Activated naive CD4-positive, alpha-beta T cell (primary cell): ENCODE measurements around the gene CELF2.

ENCODE experiments used
- DNase-seq, 4 experiments: peaks; one replicate each; lab custom pipeline; 2025; lab: John Stamatoyannopoulos, UW

CELF2 gene

GRCh38 chr10:11223081-11223480 lies 205.4 kb downstream of the CELF2 start:
- DNase-seq: no peak

GRCh38 chr10:11223507-11224140 lies 206.0 kb downstream of the CELF2 start:
- DNase-seq: no peak

- DNase-seq: no peak
These were observed 206.6 kb downstream of the CELF2 start for GRCh38 chr10:11224321-11224720.

GRCh38 chr10:11224792-11225416 lies 207.2 kb downstream of the CELF2 start:
- DNase-seq: no peak

GRCh38 chr10:11225935-11226334 lies 208.3 kb downstream of the CELF2 start:
- DNase-seq: no peak

- DNase-seq: no peak
These were observed 209.4 kb downstream of the CELF2 start for GRCh38 chr10:11227103-11227502.

GRCh38 chr10:11229893-11230292 lies 212.2 kb downstream of the CELF2 start:
- DNase-seq: no peak

GRCh38 chr10:11230498-11231167 lies 213.0 kb downstream of the CELF2 start:
- DNase-seq: no peak

GRCh38 chr10:11231285-11231684 lies 213.6 kb downstream of the CELF2 start:
- DNase-seq: no peak

- no peak for DNase-seq
These were observed 214.7 kb downstream of the CELF2 start for GRCh38 chr10:11232222-11232961.

- DNase-seq: no peak
These were observed 217.3 kb downstream of the CELF2 start for GRCh38 chr10:11234857-11235531.

- no peak for DNase-seq
These were observed 218.1 kb downstream of the CELF2 start for GRCh38 chr10:11235771-11236170.

GRCh38 chr10:11236234-11236633 lies 218.6 kb downstream of the CELF2 start:
- no peak for DNase-seq

- no peak for DNase-seq
These were observed 219.9 kb downstream of the CELF2 start for GRCh38 chr10:11237571-11237970.

GRCh38 chr10:11238893-11239292 lies 221.2 kb downstream of the CELF2 start:
- no peak for DNase-seq

GRCh38 chr10:11240641-11241040 lies 223.0 kb downstream of the CELF2 start:
- no peak for DNase-seq

- peak in 1 of 4 experiments; percentile 12 for DNase-seq
These were observed 225.0 kb downstream of the CELF2 start for GRCh38 chr10:11242443-11243387.

GRCh38 chr10:11243425-11244222 lies 226.0 kb downstream of the CELF2 start:
- no peak for DNase-seq

GRCh38 chr10:11245095-11245479 lies 227.4 kb downstream of the CELF2 start:
- no peak for DNase-seq

- peak in 1 of 4 experiments; percentile 9 for DNase-seq
These were observed 227.8 kb downstream of the CELF2 start for GRCh38 chr10:11245510-11245909.
